Measurements from ENCODE around the gene CPXM1.

The CPXM1 gene

DNA sequence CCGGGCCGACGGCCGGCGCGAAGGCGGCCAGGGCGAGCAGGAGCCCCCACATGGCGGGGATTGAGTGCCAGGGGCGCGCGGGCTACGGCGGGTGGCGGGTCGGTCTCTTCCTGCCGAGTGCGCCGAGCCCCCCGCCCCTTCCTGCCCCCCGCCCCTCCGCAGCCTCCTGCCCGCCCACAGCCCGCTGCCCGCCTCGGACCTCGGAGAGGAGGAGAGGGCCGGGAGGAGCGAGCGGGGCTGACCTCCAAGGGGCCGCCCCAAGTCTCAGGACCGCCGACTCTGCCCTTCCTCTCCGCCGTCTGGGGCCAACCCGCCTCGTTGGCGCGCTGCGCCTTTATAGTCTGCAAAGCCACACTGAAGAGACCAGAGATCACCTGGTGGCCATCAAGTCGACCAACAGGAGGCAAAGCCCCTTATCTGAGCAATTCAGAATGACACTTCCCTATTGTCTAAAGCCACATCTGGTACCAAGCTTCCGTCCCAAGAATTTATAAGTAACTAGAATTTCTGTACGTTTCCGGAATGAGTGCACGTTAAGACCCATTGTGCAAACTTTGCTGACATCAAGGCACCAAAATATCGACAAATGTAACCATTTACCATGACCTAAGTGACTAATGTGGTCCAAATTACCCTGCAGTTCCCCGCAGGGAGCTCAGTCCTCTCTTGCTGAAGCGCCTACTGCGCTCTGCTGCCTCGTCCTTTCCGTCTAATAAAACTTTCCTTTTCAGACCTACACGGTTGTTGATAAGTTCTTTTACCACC, at the start of gene CPXM1:
TSS of gene CPXM1 (minus strand) at position 107 of the 765 bp plus-strand sequence. CDS start at position 52, 55 bp downstream.
- no peak within 1 kb of the TSS for H3K4me3 ChIP-seq (ENCODE audit: low read depth, low read length)
- no peak for TF ChIP-seq CTCF (IDR thresholded peaks at IDR 0.05; ENCODE audit: low read depth, low read length)

- no peak for TF ChIP-seq CTCF (IDR thresholded peaks at IDR 0.05; ENCODE audit: low read depth, low read length)
- no peak overlapping the region for H3K4me3 ChIP-seq (ENCODE audit: low read depth, low read length)
Observed at GRCh38 chr20:2849529-2849928, 49.1 kb upstream of the CPXM1 start.

- TF ChIP-seq CTCF (IDR thresholded peaks at IDR 0.05; ENCODE audit: low read depth, low read length) = no peak
- no peak overlapping the region for H3K4me3 ChIP-seq (ENCODE audit: low read depth, low read length)
Observed at GRCh38 chr20:2847802-2848201, 47.4 kb upstream of the CPXM1 start.

GRCh38 chr20:2846698-2847097, 46.3 kb upstream of the CPXM1 start:
- H3K4me3 ChIP-seq (ENCODE audit: low read depth, low read length) = no peak overlapping the region
- TF ChIP-seq CTCF (IDR thresholded peaks at IDR 0.05; ENCODE audit: low read depth, low read length) = no peak

DNA sequence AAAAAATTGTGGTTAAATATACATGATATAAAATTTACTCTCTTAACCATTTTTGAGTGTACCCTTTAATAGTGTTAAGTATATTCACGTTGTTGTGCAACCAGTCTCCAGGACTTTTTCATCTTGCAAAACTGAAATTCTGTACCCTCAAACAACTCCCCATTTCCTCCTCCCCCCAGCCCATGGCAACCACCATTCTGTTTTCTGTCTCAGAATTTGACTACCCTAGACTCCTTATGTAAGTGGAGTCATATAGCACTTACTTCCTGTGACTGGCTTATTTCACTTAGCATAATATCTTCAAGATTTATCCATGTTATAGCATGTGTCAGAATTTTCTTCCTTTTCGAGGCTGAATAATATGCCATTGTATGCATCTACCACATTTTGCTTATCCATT, 45.2 kb upstream of the CPXM1 start:
- TF ChIP-seq CTCF (IDR thresholded peaks at IDR 0.05; ENCODE audit: low read depth, low read length) = no peak
- no peak overlapping the region for H3K4me3 ChIP-seq (ENCODE audit: low read depth, low read length)

DNA sequence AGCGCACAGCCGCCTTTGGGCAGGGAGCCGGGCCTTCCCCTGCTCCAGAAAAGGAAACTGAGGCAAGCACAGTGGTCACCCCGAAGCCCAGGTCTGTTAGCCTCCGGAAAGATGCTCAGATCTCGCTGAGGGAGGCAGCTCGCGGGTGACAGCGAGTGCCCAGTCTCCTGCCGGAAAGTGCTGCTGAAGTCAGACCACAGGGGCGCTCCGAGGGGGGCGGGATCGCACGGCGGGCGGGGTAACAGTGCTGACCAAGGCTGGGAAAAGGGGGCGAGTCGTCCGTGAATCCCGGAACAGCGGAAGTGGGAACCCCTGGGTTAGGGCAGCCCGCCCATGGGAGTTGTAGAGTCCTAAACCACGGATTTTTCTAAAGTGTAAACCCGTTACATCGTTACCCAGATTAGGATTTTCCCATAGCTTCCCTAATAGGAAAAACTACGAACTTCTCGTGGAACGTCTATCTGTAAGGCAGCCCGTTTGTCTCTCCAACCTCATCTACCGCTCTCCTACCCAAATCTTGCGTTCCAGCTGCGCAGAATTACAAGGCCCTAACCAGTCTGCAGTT, 40.6 kb upstream of the CPXM1 start:
- H3K4me3 ChIP-seq (ENCODE audit: low read depth, low read length) = peak overlapping the region; percentile 81
- TF ChIP-seq CTCF (IDR thresholded peaks at IDR 0.05; ENCODE audit: low read depth, low read length) = no peak
